Spleen (tissue), 7 donors: ENCODE measurements around the gene LPP.

Experiments
- POLR2A ChIP-seq, 3 donors: fragments of 450-650 bp; IDR thresholded peaks; one replicate each; pipeline ENCODE4 v1.5.1; 2017; ENCODE audit warnings: antibody characterized with exemption in 3 of 3, mild to moderate bottlenecking in 1 of 3
- POLR2AphosphoS5 ChIP-seq, 3 donors: sonication (generic); formaldehyde crosslinking; IDR thresholded peaks; one replicate each; pipeline ENCODE4 v1.5.1; 2017; ENCODE audit warnings: antibody characterized with exemption in 3 of 3
- TF ChIP-seq, protein P1 (sequence below), 11 experiments: fragments of 200-600 bp in 7 of 11; fragments of 450-650 bp in 4 of 11; sonication (generic) in 4 of 11; IDR thresholded peaks in 8 of 11; conservative IDR thresholded peaks in 3 of 11; 1 replicate in 7 of 11; 2 replicates in 4 of 11; pipeline versions ENCODE4 v1.4.0 to v1.8.0; 2016 to 2021; ENCODE audit warnings: antibody characterized with exemption in 11 of 11, inconsistent platforms in 4 of 11, mild to moderate bottlenecking in 1 of 11
- donor health status: DM: no; HTN: no; CAD: no; lungs with moderate emphysema.
- donor health status: DM: no; HTN: no; CAD: no.
- donor health status: DM: no; HTN: no; CAD: no.

DNA sequence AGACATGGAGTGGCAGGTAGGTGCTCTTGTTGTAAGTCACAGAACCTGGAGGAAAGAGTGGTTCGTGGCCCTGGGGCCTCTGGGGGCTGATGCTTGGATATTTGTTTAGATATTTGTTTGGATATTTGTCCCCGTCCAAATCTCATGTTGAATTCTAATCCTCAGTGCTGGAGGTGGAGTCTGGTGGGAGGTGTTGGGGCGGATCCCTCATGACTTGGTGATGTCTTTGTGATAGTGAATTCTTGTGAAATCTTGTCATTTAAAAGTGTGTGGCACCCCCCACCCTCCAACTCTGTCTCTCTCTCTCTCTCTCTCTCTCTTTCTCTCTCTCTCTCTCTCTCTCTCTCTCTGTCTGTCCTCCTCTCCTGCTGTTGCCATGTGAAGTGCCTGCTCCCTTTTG lies 122.4 kb downstream of the LPP start:
- TF ChIP-seq POLR2A (IDR thresholded peaks at IDR 0.05), result no peak
- TF ChIP-seq, protein P1, sequence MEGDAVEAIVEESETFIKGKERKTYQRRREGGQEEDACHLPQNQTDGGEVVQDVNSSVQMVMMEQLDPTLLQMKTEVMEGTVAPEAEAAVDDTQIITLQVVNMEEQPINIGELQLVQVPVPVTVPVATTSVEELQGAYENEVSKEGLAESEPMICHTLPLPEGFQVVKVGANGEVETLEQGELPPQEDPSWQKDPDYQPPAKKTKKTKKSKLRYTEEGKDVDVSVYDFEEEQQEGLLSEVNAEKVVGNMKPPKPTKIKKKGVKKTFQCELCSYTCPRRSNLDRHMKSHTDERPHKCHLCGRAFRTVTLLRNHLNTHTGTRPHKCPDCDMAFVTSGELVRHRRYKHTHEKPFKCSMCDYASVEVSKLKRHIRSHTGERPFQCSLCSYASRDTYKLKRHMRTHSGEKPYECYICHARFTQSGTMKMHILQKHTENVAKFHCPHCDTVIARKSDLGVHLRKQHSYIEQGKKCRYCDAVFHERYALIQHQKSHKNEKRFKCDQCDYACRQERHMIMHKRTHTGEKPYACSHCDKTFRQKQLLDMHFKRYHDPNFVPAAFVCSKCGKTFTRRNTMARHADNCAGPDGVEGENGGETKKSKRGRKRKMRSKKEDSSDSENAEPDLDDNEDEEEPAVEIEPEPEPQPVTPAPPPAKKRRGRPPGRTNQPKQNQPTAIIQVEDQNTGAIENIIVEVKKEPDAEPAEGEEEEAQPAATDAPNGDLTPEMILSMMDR (IDR thresholded peaks at IDR 0.05 in 8 of 11, conservative IDR thresholded peaks at IDR 0.05 in 3 of 11), result no peak
- no peak for TF ChIP-seq POLR2AphosphoS5 (IDR thresholded peaks at IDR 0.05)
